Mesendoderm (in vitro differentiated cells): Measurements from ENCODE around the gene ADAM19.

Source experiments
- DNase-seq: peaks from one replicate; pipeline ENCODE4 v3.0.0; 2013
- H2AK5ac ChIP-seq: 2 replicates; pipeline ENCODE4 v1.6.1; 2013; ENCODE audit warnings: low read length, inconsistent platforms
- H2BK120ac ChIP-seq: 2 replicates; pipeline ENCODE4 v1.6.1; 2013; ENCODE audit warnings: low read depth, mild to moderate bottlenecking, low read length, moderate library complexity, mixed read lengths
- H2BK15ac ChIP-seq: replicated peaks from 2 replicates; pipeline ENCODE4 v1.6.1; 2013; ENCODE audit warnings: low read depth, mild to moderate bottlenecking, moderate library complexity
- H2BK5ac ChIP-seq: 2 replicates; pipeline ENCODE4 v1.6.1; 2013; ENCODE audit warnings: low read length, inconsistent platforms
- H3K18ac ChIP-seq: 2 replicates; pipeline ENCODE4 v1.6.1; 2013; ENCODE audit warnings: mild to moderate bottlenecking, low read length, mixed read lengths
- H3K23ac ChIP-seq: one replicate; pipeline ENCODE4 v1.6.1; 2013; ENCODE audit warnings: low read length
- H3K27ac ChIP-seq: 2 replicates; pipeline ENCODE4 v1.5.1; 2013; ENCODE audit warnings: low read depth, mild to moderate bottlenecking, inconsistent platforms, low read length, moderate library complexity
- H3K27me3 ChIP-seq: 2 replicates; pipeline ENCODE4 v1.6.1; 2013; ENCODE audit warnings: low read length, control low read depth, mild to moderate bottlenecking, inconsistent platforms; ENCODE audit not compliant: insufficient read depth, poor library complexity
- H3K36me3 ChIP-seq: 2 replicates; pipeline ENCODE4 v1.6.1; 2013; ENCODE audit warnings: low read length, inconsistent platforms; ENCODE audit not compliant: control insufficient read depth, insufficient read depth
- H3K4ac ChIP-seq: one replicate; pipeline ENCODE4 v1.6.1; 2013; ENCODE audit warnings: low read depth, mild to moderate bottlenecking, low read length, moderate library complexity
- H3K4me1 ChIP-seq: 2 replicates; pipeline ENCODE4 v1.6.1; 2013; ENCODE audit warnings: low read depth, low read length, inconsistent platforms; ENCODE audit not compliant: control insufficient read depth
- H3K4me2 ChIP-seq: 2 replicates; pipeline ENCODE4 v1.6.1; 2013; ENCODE audit warnings: low read length
- H3K4me3 ChIP-seq: 2 replicates; pipeline ENCODE4 v1.5.1; 2013; ENCODE audit warnings: mild to moderate bottlenecking, low read length
- H3K56ac ChIP-seq: one replicate; pipeline ENCODE4 v1.6.1; 2013; ENCODE audit warnings: low read length
- H3K79me1 ChIP-seq: 2 replicates; pipeline ENCODE4 v1.6.1; 2013; ENCODE audit warnings: low read length, inconsistent platforms
- H3K79me2 ChIP-seq: 2 replicates; pipeline ENCODE4 v1.6.1; 2013; ENCODE audit warnings: mild to moderate bottlenecking, low read length; ENCODE audit not compliant: control insufficient read depth, insufficient read depth
- H3K9ac ChIP-seq: 2 replicates; pipeline ENCODE4 v1.6.1; 2013; ENCODE audit warnings: low read length, inconsistent platforms
- H4K5ac ChIP-seq: one replicate; pipeline ENCODE4 v1.6.1; 2013; ENCODE audit warnings: low read length
- H4K8ac ChIP-seq: one replicate; pipeline ENCODE4 v1.6.1; 2013; ENCODE audit warnings: low read depth, mild to moderate bottlenecking, control low read depth, low read length, moderate library complexity
- WGBS: extraction: QIAGEN DNeasy Blood & Tissue Kit; methylation state at CpG from one replicate; pipeline ENCODE4 v1.1.7; 2013; ENCODE audit warnings: low lambda C conversion rate, missing lambda C conversion rate; ENCODE audit not compliant: insufficient coverage; ENCODE audit errors: extremely low coverage; 5-methylcytosine and 5-hydroxymethylcytosine counted together

The ADAM19 gene

GRCh38 chr5:157533011-157533481, 42.5 kb downstream of the ADAM19 start:
- DNase-seq: no peak
- Histone ChIP-seq H3K18ac (no peak overlapping the region), H4K8ac (no peak overlapping the region), H2AK5ac (no peak overlapping the region), H3K56ac (no peak overlapping the region), H2BK15ac (no peak overlapping the region), H3K4me3 (no peak overlapping the region), H3K27me3 (no peaks in the 10 kb centered on the region), H4K5ac (no peak overlapping the region), H3K9ac (no peak overlapping the region), H3K79me1 (peaks cover 63% of the 10 kb centered on the region), H3K79me2 (peaks cover 63% of the 10 kb centered on the region), H3K4me2 (no peak overlapping the region), H2BK5ac (no peak overlapping the region), H3K36me3 (peaks cover 37% of the 10 kb centered on the region), H3K27ac (no peak overlapping the region), H2BK120ac (no peak overlapping the region), H3K4ac (no peak overlapping the region), H3K4me1 (no peaks in the 10 kb centered on the region), H3K23ac (no peak overlapping the region)
- no CpG with 5 or more reads among the region's 7 CpGs for WGBS

- no peak overlapping the region for H4K8ac ChIP-seq
- no peak for DNase-seq
- H2BK120ac ChIP-seq: no peak overlapping the region
- no peak overlapping the region for H3K27ac ChIP-seq
- H3K79me2 ChIP-seq: peaks cover 60% of the 10 kb centered on the region
- no peak overlapping the region for H3K4me3 ChIP-seq
- H2BK15ac ChIP-seq: no peak overlapping the region
- no peaks in the 10 kb centered on the region for H3K27me3 ChIP-seq
- H2AK5ac ChIP-seq: no peak overlapping the region
- no CpG with 5 or more reads among the region's 5 CpGs for WGBS
- H3K79me1 ChIP-seq: peaks cover 59% of the 10 kb centered on the region
- no peak overlapping the region for H3K18ac ChIP-seq
- no peak overlapping the region for H3K9ac ChIP-seq
- H3K23ac ChIP-seq: no peak overlapping the region
- H3K4me2 ChIP-seq: no peak overlapping the region
- H4K5ac ChIP-seq: no peak overlapping the region
- H3K36me3 ChIP-seq: peaks cover 35% of the 10 kb centered on the region
- H3K4me1 ChIP-seq: no peaks in the 10 kb centered on the region
- H2BK5ac ChIP-seq: no peak overlapping the region
- H3K4ac ChIP-seq: no peak overlapping the region
- H3K56ac ChIP-seq: no peak overlapping the region
Observed at GRCh38 chr5:157532022-157532421, 43.6 kb downstream of the ADAM19 start.

- Histone ChIP-seq H4K8ac (no peak overlapping the region), H3K27me3 (no peaks in the 10 kb centered on the region), H3K36me3 (peaks cover 29% of the 10 kb centered on the region), H2BK120ac (no peak overlapping the region), H2AK5ac (no peak overlapping the region), H4K5ac (no peak overlapping the region), H3K4ac (no peak overlapping the region), H3K79me1 (peaks cover 57% of the 10 kb centered on the region), H3K4me2 (no peak overlapping the region), H2BK15ac (no peak overlapping the region), H3K9ac (no peak overlapping the region), H3K79me2 (peaks cover 57% of the 10 kb centered on the region), H3K18ac (no peak overlapping the region), H3K56ac (no peak overlapping the region), H3K4me1 (no peaks in the 10 kb centered on the region), H3K27ac (no peak overlapping the region), H3K4me3 (no peak overlapping the region), H2BK5ac (no peak overlapping the region), H3K23ac (no peak overlapping the region)
- WGBS: no CpG with 5 or more reads among the region's 13 CpGs
- no peak for DNase-seq
Observed at GRCh38 chr5:157530226-157530972, 45.2 kb downstream of the ADAM19 start.

- no peaks in the 10 kb centered on the region for H3K27me3 ChIP-seq
- no peak overlapping the region for H2BK120ac ChIP-seq
- H3K79me2 ChIP-seq: peaks cover 51% of the 10 kb centered on the region
- H3K9ac ChIP-seq: no peak overlapping the region
- WGBS: no CpG with 5 or more reads among the region's 1 CpG
- no peak overlapping the region for H2BK15ac ChIP-seq
- no peak overlapping the region for H2AK5ac ChIP-seq
- H3K79me1 ChIP-seq: peaks cover 58% of the 10 kb centered on the region
- no peak overlapping the region for H4K5ac ChIP-seq
- H3K56ac ChIP-seq: no peak overlapping the region
- H3K23ac ChIP-seq: no peak overlapping the region
- DNase-seq: no peak
- H3K4me3 ChIP-seq: no peak overlapping the region
- no peak overlapping the region for H3K4ac ChIP-seq
- no peak overlapping the region for H3K18ac ChIP-seq
- no peak overlapping the region for H4K8ac ChIP-seq
- H3K4me1 ChIP-seq: no peaks in the 10 kb centered on the region
- no peak overlapping the region for H3K4me2 ChIP-seq
- peaks cover 30% of the 10 kb centered on the region for H3K36me3 ChIP-seq
- H2BK5ac ChIP-seq: no peak overlapping the region
- no peak overlapping the region for H3K27ac ChIP-seq
Observed at GRCh38 chr5:157529002-157529401, 46.6 kb downstream of the ADAM19 start.

DNA sequence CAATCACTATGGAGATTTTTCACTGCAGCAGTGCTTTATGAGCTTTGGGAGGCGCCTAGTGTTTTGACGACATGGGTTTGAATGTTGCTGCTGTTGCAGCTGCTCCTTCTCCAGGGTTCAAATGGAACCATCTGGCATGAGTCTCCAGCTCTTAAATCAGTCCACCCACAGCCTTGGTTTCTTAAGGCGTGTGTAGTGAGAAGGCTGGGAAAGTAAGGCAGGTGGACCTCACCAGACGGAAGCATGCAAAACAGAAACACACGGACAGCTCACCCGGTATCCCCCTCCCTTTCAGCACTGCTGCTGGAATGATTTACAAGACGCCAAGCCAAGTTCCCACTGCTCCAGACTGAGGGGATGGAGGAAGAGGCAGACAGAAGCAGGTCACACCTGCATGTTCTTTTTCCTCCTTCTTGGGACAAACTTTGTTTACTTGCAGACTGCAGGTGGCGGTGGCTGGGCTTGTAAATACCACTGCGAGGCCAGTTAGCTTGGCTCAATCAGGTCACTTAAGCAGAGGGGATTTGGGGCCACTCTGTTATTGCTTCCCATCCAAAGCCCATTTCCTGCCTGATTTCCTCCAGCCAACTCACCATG, 47.4 kb downstream of the ADAM19 start:
- H3K9ac ChIP-seq: no peak overlapping the region
- H3K4ac ChIP-seq: no peak overlapping the region
- H3K79me2 ChIP-seq: peaks cover 54% of the 10 kb centered on the region
- H3K36me3 ChIP-seq: peaks cover 30% of the 10 kb centered on the region
- H3K18ac ChIP-seq: no peak overlapping the region
- no peak overlapping the region for H3K4me2 ChIP-seq
- H2BK120ac ChIP-seq: no peak overlapping the region
- no peak overlapping the region for H3K27ac ChIP-seq
- no peak overlapping the region for H2BK15ac ChIP-seq
- no CpG with 5 or more reads among the region's 9 CpGs for WGBS
- H3K4me1 ChIP-seq: no peaks in the 10 kb centered on the region
- H2BK5ac ChIP-seq: no peak overlapping the region
- no peak overlapping the region for H3K4me3 ChIP-seq
- H3K27me3 ChIP-seq: no peaks in the 10 kb centered on the region
- H2AK5ac ChIP-seq: no peak overlapping the region
- H3K23ac ChIP-seq: no peak overlapping the region
- no peak overlapping the region for H4K8ac ChIP-seq
- no peak overlapping the region for H3K56ac ChIP-seq
- H3K79me1 ChIP-seq: peaks cover 60% of the 10 kb centered on the region
- DNase-seq: no peak
- no peak overlapping the region for H4K5ac ChIP-seq
